Parathyroid adenoma (tissue), 2 donors: Measurements from ENCODE around the gene NKX3-2.
A peak's percentile ranks its signal among the peaks of the same experiment; 100 is the strongest.

Source experiments
- H2AFZ ChIP-seq: fragments of 300-600 bp; sonication (generic); one replicate; pipeline ENCODE4 v1.7.0; 2017; ENCODE audit warnings: antibody characterized with exemption, mild to moderate bottlenecking
- H3K27ac ChIP-seq: fragments of 300-600 bp; sonication (generic); one replicate; pipeline ENCODE4 v1.7.0; 2017
- H3K27me3 ChIP-seq: fragments of 300-600 bp; sonication (generic); one replicate; pipeline ENCODE4 v1.7.0; 2017; ENCODE audit warnings: low read length; ENCODE audit not compliant: control insufficient read depth, insufficient read depth
- H3K36me3 ChIP-seq: fragments of 300-600 bp; sonication (generic); one replicate; pipeline ENCODE4 v1.7.0; 2017; ENCODE audit warnings: low read length; ENCODE audit not compliant: control insufficient read depth, insufficient read depth
- H3K4me1 ChIP-seq: fragments of 300-600 bp; sonication (generic); one replicate; pipeline ENCODE4 v1.7.0; 2017; ENCODE audit warnings: control low read depth
- H3K4me2 ChIP-seq: fragments of 300-600 bp; sonication (generic); one replicate; pipeline ENCODE4 v1.7.0; 2017; ENCODE audit warnings: low read length
- H3K4me3 ChIP-seq: fragments of 300-600 bp; sonication (generic); one replicate; pipeline ENCODE4 v1.7.0; 2017; ENCODE audit warnings: low read depth, low read length
- H3K79me2 ChIP-seq: fragments of 300-600 bp; sonication (generic); one replicate; pipeline ENCODE4 v1.7.0; 2017; ENCODE audit warnings: control low read depth
- H3K9ac ChIP-seq: fragments of 300-600 bp; sonication (generic); one replicate; pipeline ENCODE4 v1.7.0; 2017; ENCODE audit warnings: mild to moderate bottlenecking
- H3K9me3 ChIP-seq: fragments of 300-600 bp; sonication (generic); one replicate; pipeline ENCODE4 v1.7.0; 2017; ENCODE audit warnings: low read length; ENCODE audit not compliant: control insufficient read depth
- TF ChIP-seq, protein P1 (sequence below): fragments of 300-600 bp; sonication (generic); IDR thresholded peaks from one replicate; pipeline ENCODE4 v1.7.0; 2017; ENCODE audit warnings: antibody characterized with exemption, mild to moderate bottlenecking
- donor health status: primary hyperparathyroidism.

The NKX3-2 gene

DNA sequence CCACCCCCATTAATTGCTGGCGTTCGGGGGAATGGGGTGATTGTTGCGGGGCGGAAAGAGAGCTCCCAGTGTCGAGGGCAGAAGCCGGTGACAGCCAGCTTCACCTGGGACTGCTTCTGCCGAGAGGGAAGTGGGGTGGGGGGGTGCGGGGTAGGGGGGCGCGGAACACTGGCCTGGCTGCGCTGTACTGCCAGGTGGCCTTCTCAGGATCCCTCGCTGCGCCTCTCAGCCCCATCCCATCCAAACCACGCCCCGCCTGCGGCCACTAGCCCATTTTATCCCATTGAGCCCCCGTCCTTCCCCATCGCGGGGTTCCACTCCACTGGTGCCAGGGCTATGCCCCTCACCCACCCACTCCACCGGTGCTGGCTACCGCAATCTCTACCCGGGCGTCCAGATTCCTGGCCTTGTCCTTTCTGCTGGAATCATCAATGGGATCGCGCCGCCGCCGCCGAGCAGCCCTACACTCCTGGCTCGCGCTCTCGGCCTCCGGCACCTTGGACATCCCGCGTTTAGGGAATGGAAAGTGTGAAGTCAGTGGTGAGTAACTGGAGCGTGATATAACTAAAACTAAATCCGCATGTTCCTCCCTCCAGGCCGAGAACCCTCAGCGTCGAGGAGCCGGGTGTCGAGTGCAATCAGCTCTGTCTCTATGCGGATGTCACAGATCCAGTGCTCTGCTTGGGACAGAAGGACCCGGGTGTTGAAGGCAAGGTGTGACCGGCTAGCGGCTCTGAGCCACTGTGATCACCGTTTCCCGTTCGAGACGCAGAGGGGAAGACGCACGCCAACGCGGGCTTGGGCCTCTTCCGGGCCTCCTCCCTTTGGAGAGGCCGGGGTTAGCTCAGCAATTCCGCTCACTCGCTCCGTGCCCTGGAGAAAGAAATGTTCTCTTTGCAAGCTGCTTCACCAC, 20.5 kb downstream of the NKX3-2 start:
- Histone ChIP-seq H3K27me3 (peaks cover 22% of the 10 kb centered on the region), H3K4me3 (no peak overlapping the region), H3K36me3 (peaks cover 3% of the 10 kb centered on the region), H3K4me1 (no peaks in the 10 kb centered on the region), H3K27ac (no peak overlapping the region), H3K79me2 (no peaks in the 10 kb centered on the region), H3K4me2 (no peak overlapping the region), H2AFZ (no peak overlapping the region), H3K9ac (no peak overlapping the region), H3K9me3 (peaks cover 3% of the 10 kb centered on the region)
- TF ChIP-seq, protein P1, sequence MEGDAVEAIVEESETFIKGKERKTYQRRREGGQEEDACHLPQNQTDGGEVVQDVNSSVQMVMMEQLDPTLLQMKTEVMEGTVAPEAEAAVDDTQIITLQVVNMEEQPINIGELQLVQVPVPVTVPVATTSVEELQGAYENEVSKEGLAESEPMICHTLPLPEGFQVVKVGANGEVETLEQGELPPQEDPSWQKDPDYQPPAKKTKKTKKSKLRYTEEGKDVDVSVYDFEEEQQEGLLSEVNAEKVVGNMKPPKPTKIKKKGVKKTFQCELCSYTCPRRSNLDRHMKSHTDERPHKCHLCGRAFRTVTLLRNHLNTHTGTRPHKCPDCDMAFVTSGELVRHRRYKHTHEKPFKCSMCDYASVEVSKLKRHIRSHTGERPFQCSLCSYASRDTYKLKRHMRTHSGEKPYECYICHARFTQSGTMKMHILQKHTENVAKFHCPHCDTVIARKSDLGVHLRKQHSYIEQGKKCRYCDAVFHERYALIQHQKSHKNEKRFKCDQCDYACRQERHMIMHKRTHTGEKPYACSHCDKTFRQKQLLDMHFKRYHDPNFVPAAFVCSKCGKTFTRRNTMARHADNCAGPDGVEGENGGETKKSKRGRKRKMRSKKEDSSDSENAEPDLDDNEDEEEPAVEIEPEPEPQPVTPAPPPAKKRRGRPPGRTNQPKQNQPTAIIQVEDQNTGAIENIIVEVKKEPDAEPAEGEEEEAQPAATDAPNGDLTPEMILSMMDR, result no peak

DNA sequence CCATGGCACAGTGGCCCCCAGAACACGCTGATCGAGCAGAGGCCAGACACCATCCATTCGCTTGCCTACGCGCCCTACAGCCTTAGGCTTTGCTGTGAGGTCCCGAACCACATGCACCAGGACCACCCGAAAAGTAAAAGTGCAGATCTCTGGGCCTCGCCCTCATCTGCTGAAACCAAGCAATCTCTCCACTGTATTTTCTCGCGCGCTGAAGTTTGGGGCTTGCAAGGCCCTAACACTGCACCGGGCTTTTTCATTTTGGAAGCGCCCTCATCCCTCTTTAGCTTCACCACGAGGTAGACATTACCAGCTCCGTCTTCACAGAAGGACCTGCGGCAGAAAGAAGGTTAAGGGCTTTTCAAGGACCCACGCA, 21.2 kb downstream of the NKX3-2 start:
- Histone ChIP-seq H3K79me2 (no peaks in the 10 kb centered on the region), H3K4me1 (no peaks in the 10 kb centered on the region), H3K27me3 (peaks cover 18% of the 10 kb centered on the region), H2AFZ (no peak overlapping the region), H3K4me2 (peak overlapping the region; percentile 11), H3K9ac (no peak overlapping the region), H3K36me3 (peaks cover 3% of the 10 kb centered on the region), H3K4me3 (no peak overlapping the region), H3K9me3 (peaks cover 3% of the 10 kb centered on the region), H3K27ac (no peak overlapping the region)
- TF ChIP-seq, protein P1, result no peak

DNA sequence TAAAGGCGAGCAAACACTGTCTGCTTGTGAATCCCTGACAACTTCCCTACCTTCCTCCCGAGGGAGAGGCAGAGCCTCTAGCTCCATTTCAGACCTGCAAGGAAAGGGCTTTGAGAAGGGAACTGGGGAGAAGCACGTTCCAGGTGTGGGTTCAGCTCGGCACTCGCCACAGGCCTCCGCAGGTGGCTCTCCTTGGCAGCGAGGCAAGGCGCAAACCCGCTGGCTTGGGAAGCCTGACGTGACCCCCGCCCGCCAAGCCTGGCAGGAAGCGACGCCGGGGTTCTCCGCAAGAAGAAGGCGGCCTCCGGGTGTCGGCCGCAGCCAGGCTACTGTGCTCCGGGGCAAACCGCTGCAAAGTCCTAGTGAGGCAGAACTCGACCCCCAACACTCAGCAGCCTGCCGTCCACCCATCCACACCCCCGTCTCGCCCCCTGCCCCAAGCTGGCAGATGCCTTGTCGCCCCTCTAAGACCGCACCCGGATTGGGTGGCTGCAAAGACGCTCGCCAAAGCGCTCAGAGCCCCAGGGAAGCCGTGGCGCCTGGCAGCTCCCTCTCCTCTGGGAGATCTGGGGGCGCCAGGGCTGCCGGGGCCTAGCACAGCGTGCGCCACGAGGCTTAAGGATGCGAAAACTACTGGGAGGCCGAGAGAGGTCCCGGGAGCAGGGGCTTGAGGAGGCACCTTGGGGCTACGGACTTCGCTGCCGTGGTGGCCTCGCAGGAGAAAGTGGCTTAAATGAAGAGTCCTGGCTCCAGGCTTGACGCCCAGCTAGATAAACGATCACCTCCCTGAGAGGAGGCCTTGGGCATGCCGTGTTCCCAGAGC, 21.8 kb downstream of the NKX3-2 start:
- Histone ChIP-seq H3K36me3 (peaks cover 3% of the 10 kb centered on the region), H3K79me2 (no peaks in the 10 kb centered on the region), H3K4me2 (peak overlapping the region; percentile 11), H3K4me1 (no peaks in the 10 kb centered on the region), H2AFZ (no peak overlapping the region), H3K9me3 (peaks cover 3% of the 10 kb centered on the region), H3K27me3 (peaks cover 18% of the 10 kb centered on the region), H3K9ac (no peak overlapping the region), H3K27ac (no peak overlapping the region), H3K4me3 (no peak overlapping the region)
- TF ChIP-seq, protein P1, result no peak

DNA sequence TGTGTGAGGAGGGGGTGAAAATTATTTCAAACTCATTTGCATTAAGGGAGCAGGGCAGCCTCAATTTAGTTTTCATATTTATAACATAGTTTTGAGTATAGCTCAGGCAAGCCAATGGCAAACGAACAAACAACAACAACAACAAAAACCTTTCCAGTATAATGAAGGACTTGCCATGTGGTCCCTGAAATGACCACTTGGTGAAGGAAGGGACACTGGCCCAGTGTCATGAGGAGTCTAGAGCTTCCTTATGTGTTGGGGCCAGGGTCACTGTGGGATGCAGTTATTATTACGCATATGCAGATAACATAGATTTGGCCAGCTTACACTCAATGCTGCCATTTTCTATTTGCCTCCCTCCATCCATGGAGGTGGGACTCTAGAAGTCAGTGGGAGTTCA, 23.3 kb downstream of the NKX3-2 start:
- H3K9ac ChIP-seq, result no peak overlapping the region
- TF ChIP-seq, protein P1, result no peak
- no peaks in the 10 kb centered on the region for H3K79me2 ChIP-seq
- no peaks in the 10 kb centered on the region for H3K4me1 ChIP-seq
- H3K4me3 ChIP-seq, result no peak overlapping the region
- H3K36me3 ChIP-seq, result peaks cover 3% of the 10 kb centered on the region
- peaks cover 3% of the 10 kb centered on the region for H3K9me3 ChIP-seq
- no peak overlapping the region for H3K4me2 ChIP-seq
- H3K27ac ChIP-seq, result no peak overlapping the region
- no peak overlapping the region for H2AFZ ChIP-seq
- peaks cover 9% of the 10 kb centered on the region for H3K27me3 ChIP-seq
